CD4-positive, alpha-beta T cell treated with Interleukin-15 for 4 hours (primary cell): ENCODE results near the gene NIN.

Source experiments
- DNase-seq: peaks from one replicate; pipeline ENCODE4 v3.0.0-alpha.2; 2020; ENCODE audit warnings: low spot score

NIN gene

GRCh38 chr14:50830932-50831725 is at the start of gene NIN:
Gene NIN, minus strand, starts transcription at chr14:50831162. Its CDS starts 9,106 bp downstream, at chr14:50822056.
- DNase-seq: peak; percentile 61

- DNase-seq: peak; percentile 60
These were observed 44.6 kb upstream of the NIN start for GRCh38 chr14:50875359-50876070.

GRCh38 chr14:50874757-50875156 is 43.8 kb upstream of the NIN start:
- DNase-seq: no peak

- DNase-seq: no peak
These were observed 41.2 kb upstream of the NIN start, which contains the start of gene ABHD12B for GRCh38 chr14:50871914-50872732. Gene ABHD12B, plus strand, starts transcription at chr14:50872053. Its CDS starts 122 bp downstream, at chr14:50872175.

- no peak for DNase-seq
These were observed 40.3 kb upstream of the NIN start for GRCh38 chr14:50871228-50871627.

- no peak for DNase-seq
These were observed 34.6 kb upstream of the NIN start for GRCh38 chr14:50865391-50866076.

GRCh38 chr14:50864946-50865345 is 34.0 kb upstream of the NIN start:
- DNase-seq: no peak

- DNase-seq: no peak
These were observed 33.3 kb upstream of the NIN start for GRCh38 chr14:50864237-50864636.

- DNase-seq: no peak
These were observed 31.1 kb upstream of the NIN start for GRCh38 chr14:50862036-50862570.

- DNase-seq: peak; percentile 91
These were observed 29.6 kb upstream of the NIN start for GRCh38 chr14:50860478-50861086.

- no peak for DNase-seq
These were observed 28.3 kb upstream of the NIN start for GRCh38 chr14:50859296-50859624.

GRCh38 chr14:50856660-50857059 is 25.7 kb upstream of the NIN start:
- DNase-seq: no peak

GRCh38 chr14:50855558-50855957 is 24.6 kb upstream of the NIN start:
- no peak for DNase-seq

- DNase-seq: no peak
These were observed 23.6 kb upstream of the NIN start for GRCh38 chr14:50854521-50854920.

GRCh38 chr14:50853891-50854290 is 22.9 kb upstream of the NIN start:
- DNase-seq: no peak

GRCh38 chr14:50846226-50846880 is 15.4 kb upstream of the NIN start:
- DNase-seq: no peak

- no peak for DNase-seq
These were observed 14.2 kb upstream of the NIN start for GRCh38 chr14:50845166-50845565.

GRCh38 chr14:50844391-50844790 is 13.4 kb upstream of the NIN start:
- DNase-seq: no peak

- DNase-seq: no peak
These were observed 8.7 kb upstream of the NIN start for GRCh38 chr14:50839691-50840090.

GRCh38 chr14:50839048-50839447 is 8.1 kb upstream of the NIN start:
- DNase-seq: no peak
